ENCODE measurements around the gene TENM4.

Gene TENM4

GRCh38 chr11:79081471-79082031 is 359.3 kb downstream of the TENM4 start:
- H3K4me1 ChIP-seq (ENCODE audit: control insufficient read depth, insufficient read depth, low read length) = no peaks in the 10 kb centered on the region
- no peaks in the 10 kb centered on the region for H3K9me3 ChIP-seq (ENCODE audit: control insufficient read depth, insufficient read depth, low read depth, low read length)
- H3K27ac ChIP-seq (ENCODE audit: extremely low read depth, low read depth, low read length) = no peak overlapping the region
- H3K36me3 ChIP-seq (ENCODE audit: control insufficient read depth in 2 of 2, insufficient read depth in 1 of 2, low read length in 2 of 2) = no peaks in the 10 kb centered on the region
- POLR2A ChIA-PET = no interaction called here
- CTCF ChIA-PET = interaction anchor here (0.6 to 1.9 kb wide), 3 partner anchors 19 to 1611 kb away, joined by 4 to 11 read pairs (median 6); no protein-coding TSS in a partner anchor
- no peak overlapping the region for H3K4me3 ChIP-seq (ENCODE audit: low read depth, low read length)
- TF ChIP-seq ZNF513 (tag by site-specific recombination; IDR thresholded peaks at IDR 0.05) (no peak), MYNN (tag by site-specific recombination; IDR thresholded peaks at IDR 0.05; ENCODE audit: borderline replicate concordance) (no peak), ZNF530 (tag by site-specific recombination; IDR thresholded peaks at IDR 0.05; ENCODE audit: low read depth) (no peak), GLIS1 (tag by site-specific recombination; IDR thresholded peaks at IDR 0.05) (no peak), ZNF768 (tag by site-specific recombination; IDR thresholded peaks at IDR 0.05) (no peak), ZNF354C (tag by site-specific recombination; IDR thresholded peaks at IDR 0.05; ENCODE audit: borderline replicate concordance, low read depth) (no peak), ZSCAN16 (tag by site-specific recombination; IDR thresholded peaks at IDR 0.05) (no peak), ZSCAN4 (tag by site-specific recombination; IDR thresholded peaks at IDR 0.05) (peak; percentile 33; the same call in 1 of the 2 replicates)

- no peak for TF ChIP-seq ZNF175 (tag by site-specific recombination; IDR thresholded peaks at IDR 0.05)
- TF ChIP-seq ZBTB26 (tag by site-specific recombination; optimal IDR thresholded peaks at IDR 0.05) = no peak
- TF ChIP-seq TRIM28 (IDR thresholded peaks at IDR 0.05; ENCODE audit: borderline replicate concordance, low read length) = no peak
- TF ChIP-seq INSM2 (tag by site-specific recombination; IDR thresholded peaks at IDR 0.05) = no peak
- POLR2A ChIA-PET = no interaction called here
- CTCF ChIA-PET = no interaction called here
- H3K4me1 ChIP-seq (ENCODE audit: control insufficient read depth, insufficient read depth, low read length) = no peaks in the 10 kb centered on the region
- H3K27ac ChIP-seq (ENCODE audit: extremely low read depth, low read depth, low read length) = no peak overlapping the region
- no peaks in the 10 kb centered on the region for H3K9me3 ChIP-seq (ENCODE audit: control insufficient read depth, insufficient read depth, low read depth, low read length)
- H3K4me3 ChIP-seq (ENCODE audit: low read depth, low read length) = no peak overlapping the region
- H3K36me3 ChIP-seq (ENCODE audit: control insufficient read depth in 2 of 2, insufficient read depth in 1 of 2, low read length in 2 of 2) = no peaks in the 10 kb centered on the region
These were observed 360.3 kb downstream of the TENM4 start for GRCh38 chr11:79080551-79080950.

GRCh38 chr11:79078999-79079398 is 361.8 kb downstream of the TENM4 start:
- Histone ChIP-seq H3K4me3 (ENCODE audit: low read depth, low read length) (no peak overlapping the region), H3K27ac (ENCODE audit: extremely low read depth, low read depth, low read length) (no peak overlapping the region), H3K36me3 (ENCODE audit: control insufficient read depth in 2 of 2, insufficient read depth in 1 of 2, low read length in 2 of 2) (no peaks in the 10 kb centered on the region), H3K4me1 (ENCODE audit: control insufficient read depth, insufficient read depth, low read length) (no peaks in the 10 kb centered on the region), H3K9me3 (ENCODE audit: control insufficient read depth, insufficient read depth, low read depth, low read length) (no peaks in the 10 kb centered on the region)
- POLR2A ChIA-PET = no interaction called here
- CTCF ChIA-PET = interaction anchor here (0.9 kb wide), 1 partner anchor 433 kb away, joined by 3 read pairs; no protein-coding TSS in a partner anchor
- TF ChIP-seq PRDM6 (tag by site-specific recombination; IDR thresholded peaks at IDR 0.05) = no peak
